Panc1 (cell line): Measurements from ENCODE around the gene SNRPB2. TPM values are rescaled to one million over a fixed set of nuclear protein-coding genes. Genes with fewer than 3 reads are reported as not detected.

Experiments
- ATAC-seq: fragments of 200-7000 bp; cut with Tn5 transposase; 2 replicates; pipeline ENCODE4 v1.9.1; 2020; ENCODE audit warnings: mild to moderate bottlenecking, moderate library complexity
- BruUV-seq: library from RNA; stranded (reverse); fragments of 400-500 nt; replicated peaks from 2 replicates; lab custom pipeline; 2021; lab: Mats Ljungman, UMichigan
- CTCF ChIA-PET: fragments of 300-600 bp; sonication (Branson Sonifier 250); formaldehyde crosslinking; loops from one replicate; lab custom pipeline; 2022; ENCODE audit warnings: antibody characterized with exemption; lab: Charles Lee
- POLR2A ChIA-PET: fragments of 300-600 bp; sonication (Branson Sonifier 250); formaldehyde crosslinking; loops from one replicate; lab custom pipeline; 2022; ENCODE audit warnings: antibody characterized with exemption; lab: Charles Lee
- DNase-seq: peaks from one replicate; pipeline ENCODE4 v3.0.0-alpha.2; 2010; ENCODE audit warnings: low read depth, low spot score
- H3K27ac ChIP-seq: 2 replicates; pipeline ENCODE4 v1.5.1; 2011; ENCODE audit warnings: mild to moderate bottlenecking, low read length, inconsistent platforms
- H3K27me3 ChIP-seq: fragments of 200-500 bp; sonication (Bioruptor generic); 2 replicates; pipeline ENCODE4 v1.6.0; 2014; ENCODE audit warnings: low read length, inconsistent platforms; ENCODE audit not compliant: control insufficient read depth, insufficient read depth
- H3K36me3 ChIP-seq: fragments of 200-500 bp; sonication (Bioruptor generic); 2 replicates; pipeline ENCODE4 v1.5.1; 2014; ENCODE audit warnings: inconsistent platforms, mild to moderate bottlenecking, low read length, moderate library complexity; ENCODE audit not compliant: control insufficient read depth, insufficient read depth
- H3K4me1 ChIP-seq: 2 replicates; pipeline ENCODE4 v1.5.1; 2011; ENCODE audit warnings: inconsistent platforms, mild to moderate bottlenecking, low read length, moderate library complexity; ENCODE audit not compliant: control insufficient read depth, insufficient read depth
- H3K4me3 ChIP-seq, 2 experiments: 2 replicates each; pipeline ENCODE4 v1.5.1; 2011 to 2012; ENCODE audit warnings: low read depth in 2 of 2, low read length in 2 of 2, mild to moderate bottlenecking in 2 of 2, inconsistent platforms in 1 of 2, moderate library complexity in 1 of 2
- H3K9me3 ChIP-seq: fragments of 200-500 bp; sonication (Bioruptor generic); 2 replicates; pipeline ENCODE4 v1.5.1; 2014; ENCODE audit warnings: low read depth, mild to moderate bottlenecking, inconsistent platforms, low read length, moderate library complexity; ENCODE audit not compliant: control insufficient read depth, insufficient read depth
- POLR2AphosphoS5 ChIP-seq: IDR thresholded peaks from 2 replicates; pipeline ENCODE4 v1.6.1; 2012; ENCODE audit warnings: mild to moderate bottlenecking, low read depth, low read length, moderate library complexity
- SIN3A ChIP-seq: IDR thresholded peaks from 2 replicates; pipeline ENCODE4 v1.6.1; 2012; ENCODE audit warnings: low read depth, mild to moderate bottlenecking, low read length, moderate library complexity, borderline replicate concordance; ENCODE audit not compliant: insufficient read depth
- TCF7L2 ChIP-seq: IDR thresholded peaks from 2 replicates; pipeline ENCODE4 v1.6.1; 2011; ENCODE audit warnings: mild to moderate bottlenecking, low read depth, low read length, inconsistent platforms
- in situ Hi-C: cut with HindIII; loops from 2 replicates; pipeline ENCODE4 v1.10.0; 2016; ENCODE audit warnings: low sequenced_read_pairs, low pct_unique_long_range_greater_than_20kb
- intact Hi-C: fragments of 100-400 bp; cut with micrococcal nuclease; formaldehyde crosslinking; loops from one replicate; pipeline ENCODE4 v1.10.0; 2022; ENCODE audit not compliant: unreplicated experiment
- total RNA-seq: library from RNA; stranded (reverse); gene quantifications from one replicate; pipeline ENCODE4 v1.2.1, GENCODE V29; 2021; ENCODE audit not compliant: unreplicated experiment
- TF ChIP-seq, protein P1 (sequence below): fragments of 450-650 bp; IDR thresholded peaks from 2 replicates; pipeline ENCODE4 v1.5.1; 2017; ENCODE audit warnings: mild to moderate bottlenecking
- TF ChIP-seq, protein P2 (sequence below), 2 experiments: IDR thresholded peaks; 2 replicates each; pipeline ENCODE4 v1.6.1; 2011 to 2012; ENCODE audit warnings: low read depth in 2 of 2, control low read depth in 1 of 2, low read length in 1 of 2, mild to moderate bottlenecking in 1 of 2, moderate library complexity in 1 of 2; ENCODE audit not compliant: insufficient read depth in 1 of 2

Gene SNRPB2
- total RNA-seq, 1 experiment from 2014 or later: 68.5 TPM

DNA sequence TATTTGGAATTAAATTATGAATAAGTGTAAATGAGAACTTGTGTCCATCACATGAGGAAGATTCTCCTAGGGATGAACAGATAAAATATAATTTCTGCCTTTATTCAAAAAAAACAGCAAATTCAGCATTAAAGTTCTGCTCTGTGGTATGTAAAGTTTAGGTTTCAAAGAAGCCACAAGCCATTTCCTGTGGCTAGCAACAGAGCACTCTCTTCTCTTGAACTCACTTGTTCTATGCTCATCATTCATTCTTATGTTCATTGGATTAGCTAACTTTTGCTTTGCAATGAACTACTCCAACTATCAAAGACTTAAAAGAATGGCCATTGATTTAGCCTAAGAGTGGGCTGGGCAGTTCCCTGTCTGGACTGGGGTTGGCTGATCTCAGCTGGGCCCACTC is 20.8 kb upstream of the SNRPB2 start:
- BruUV-seq: no TSS peak
- Histone ChIP-seq H3K4me1 (no peaks in the 10 kb centered on the region), H3K9me3 (no peaks in the 10 kb centered on the region), H3K4me3 (no peak overlapping the region), H3K36me3 (no peaks in the 10 kb centered on the region), H3K27me3 (peaks cover 5% of the 10 kb centered on the region; the same call in 1 of the 2 replicates), H3K27ac (no peak overlapping the region)
- no peak for ATAC-seq
- in situ Hi-C loops: no loop called here
- TF ChIP-seq POLR2AphosphoS5 (no peak), TCF7L2 (no peak), SIN3A (no peak)
- TF ChIP-seq, protein P1, sequence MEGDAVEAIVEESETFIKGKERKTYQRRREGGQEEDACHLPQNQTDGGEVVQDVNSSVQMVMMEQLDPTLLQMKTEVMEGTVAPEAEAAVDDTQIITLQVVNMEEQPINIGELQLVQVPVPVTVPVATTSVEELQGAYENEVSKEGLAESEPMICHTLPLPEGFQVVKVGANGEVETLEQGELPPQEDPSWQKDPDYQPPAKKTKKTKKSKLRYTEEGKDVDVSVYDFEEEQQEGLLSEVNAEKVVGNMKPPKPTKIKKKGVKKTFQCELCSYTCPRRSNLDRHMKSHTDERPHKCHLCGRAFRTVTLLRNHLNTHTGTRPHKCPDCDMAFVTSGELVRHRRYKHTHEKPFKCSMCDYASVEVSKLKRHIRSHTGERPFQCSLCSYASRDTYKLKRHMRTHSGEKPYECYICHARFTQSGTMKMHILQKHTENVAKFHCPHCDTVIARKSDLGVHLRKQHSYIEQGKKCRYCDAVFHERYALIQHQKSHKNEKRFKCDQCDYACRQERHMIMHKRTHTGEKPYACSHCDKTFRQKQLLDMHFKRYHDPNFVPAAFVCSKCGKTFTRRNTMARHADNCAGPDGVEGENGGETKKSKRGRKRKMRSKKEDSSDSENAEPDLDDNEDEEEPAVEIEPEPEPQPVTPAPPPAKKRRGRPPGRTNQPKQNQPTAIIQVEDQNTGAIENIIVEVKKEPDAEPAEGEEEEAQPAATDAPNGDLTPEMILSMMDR: no peak
- TF ChIP-seq, protein P2, sequence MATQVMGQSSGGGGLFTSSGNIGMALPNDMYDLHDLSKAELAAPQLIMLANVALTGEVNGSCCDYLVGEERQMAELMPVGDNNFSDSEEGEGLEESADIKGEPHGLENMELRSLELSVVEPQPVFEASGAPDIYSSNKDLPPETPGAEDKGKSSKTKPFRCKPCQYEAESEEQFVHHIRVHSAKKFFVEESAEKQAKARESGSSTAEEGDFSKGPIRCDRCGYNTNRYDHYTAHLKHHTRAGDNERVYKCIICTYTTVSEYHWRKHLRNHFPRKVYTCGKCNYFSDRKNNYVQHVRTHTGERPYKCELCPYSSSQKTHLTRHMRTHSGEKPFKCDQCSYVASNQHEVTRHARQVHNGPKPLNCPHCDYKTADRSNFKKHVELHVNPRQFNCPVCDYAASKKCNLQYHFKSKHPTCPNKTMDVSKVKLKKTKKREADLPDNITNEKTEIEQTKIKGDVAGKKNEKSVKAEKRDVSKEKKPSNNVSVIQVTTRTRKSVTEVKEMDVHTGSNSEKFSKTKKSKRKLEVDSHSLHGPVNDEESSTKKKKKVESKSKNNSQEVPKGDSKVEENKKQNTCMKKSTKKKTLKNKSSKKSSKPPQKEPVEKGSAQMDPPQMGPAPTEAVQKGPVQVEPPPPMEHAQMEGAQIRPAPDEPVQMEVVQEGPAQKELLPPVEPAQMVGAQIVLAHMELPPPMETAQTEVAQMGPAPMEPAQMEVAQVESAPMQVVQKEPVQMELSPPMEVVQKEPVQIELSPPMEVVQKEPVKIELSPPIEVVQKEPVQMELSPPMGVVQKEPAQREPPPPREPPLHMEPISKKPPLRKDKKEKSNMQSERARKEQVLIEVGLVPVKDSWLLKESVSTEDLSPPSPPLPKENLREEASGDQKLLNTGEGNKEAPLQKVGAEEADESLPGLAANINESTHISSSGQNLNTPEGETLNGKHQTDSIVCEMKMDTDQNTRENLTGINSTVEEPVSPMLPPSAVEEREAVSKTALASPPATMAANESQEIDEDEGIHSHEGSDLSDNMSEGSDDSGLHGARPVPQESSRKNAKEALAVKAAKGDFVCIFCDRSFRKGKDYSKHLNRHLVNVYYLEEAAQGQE (IDR thresholded peaks at IDR 0.05; ENCODE audit: insufficient read depth in 1 of 2, low read depth in 2 of 2, low read length in 1 of 2): no peak
- intact Hi-C loops: no loop called here
- ChIA-PET POLR2A (no interaction called here), CTCF (no interaction called here)
- DNase-seq: no peak

DNA sequence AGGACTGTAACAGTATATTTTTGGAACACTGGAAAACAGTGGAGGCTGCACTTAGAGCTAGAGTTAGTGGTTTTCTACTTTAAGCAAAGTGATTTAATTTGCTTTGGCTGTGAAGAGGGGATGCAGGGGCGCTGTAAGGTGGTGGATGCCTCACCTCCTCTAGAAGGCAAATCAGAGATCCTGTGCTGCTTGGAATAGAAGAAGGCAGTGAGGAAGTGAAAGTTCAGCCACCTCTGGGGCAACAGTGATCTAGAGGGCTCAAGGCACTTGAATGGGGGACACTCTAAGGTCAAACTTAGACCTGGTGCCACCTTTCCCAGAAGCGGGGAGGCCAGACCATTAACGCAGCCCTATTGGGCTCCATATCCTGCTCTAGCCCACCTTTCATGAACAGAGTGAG is 19.0 kb upstream of the SNRPB2 start:
- in situ Hi-C loops (no loop called here), intact Hi-C loops (no loop called here)
- ATAC-seq (no peak), DNase-seq (no peak)
- no peak overlapping the region for H3K27ac ChIP-seq
- ChIA-PET CTCF (no interaction called here), POLR2A (no interaction called here)
- peaks cover 5% of the 10 kb centered on the region; the same call in 1 of the 2 replicates for H3K27me3 ChIP-seq
- H3K4me1 ChIP-seq: no peaks in the 10 kb centered on the region
- TF ChIP-seq TCF7L2 (no peak), POLR2AphosphoS5 (no peak), SIN3A (no peak)
- TF ChIP-seq, protein P2 (IDR thresholded peaks at IDR 0.05; ENCODE audit: insufficient read depth in 1 of 2, low read depth in 2 of 2, low read length in 1 of 2): no peak
- TF ChIP-seq, protein P1: no peak
- H3K9me3 ChIP-seq: no peaks in the 10 kb centered on the region
- BruUV-seq: no TSS peak
- H3K4me3 ChIP-seq: no peak overlapping the region
- H3K36me3 ChIP-seq: no peaks in the 10 kb centered on the region
